OCI-LY3 (cell line): ENCODE results near the gene ATP8B1.
A peak's percentile ranks its signal among the peaks of the same experiment; 100 is the strongest.

Source experiments
- H2AFZ ChIP-seq: fragments of 200-600, 300-600 bp; shearing (Covaris generic); 2 replicates; pipeline ENCODE4 v1.6.0; 2014; ENCODE audit warnings: antibody characterized with exemption, low read depth, low read length
- H3K27ac ChIP-seq: fragments of 200-600, 300-600 bp; sonication (generic); 2 replicates; pipeline ENCODE4 v1.5.1; 2014; ENCODE audit warnings: mild to moderate bottlenecking, low read length, moderate library complexity, mixed read lengths
- H3K27me3 ChIP-seq: fragments of 200-600, 300-600 bp; sonication (generic); 2 replicates; pipeline ENCODE4 v1.6.1; 2014; ENCODE audit warnings: low read depth, low read length, mixed read lengths
- H3K36me3 ChIP-seq: fragments of 200-600, 300-600 bp; sonication (generic); replicated peaks from 2 replicates; pipeline ENCODE3; 2014; ENCODE audit warnings: low read depth, low read length, mixed read lengths
- H3K4me1 ChIP-seq: fragments of 300-600, 200-600 bp; sonication (generic); 2 replicates; pipeline ENCODE4 v1.6.1; 2014; ENCODE audit warnings: low read length, mixed read lengths
- H3K4me2 ChIP-seq: fragments of 200-600, 300-600 bp; sonication (generic); 2 replicates; pipeline ENCODE4 v1.6.1; 2014; ENCODE audit warnings: low read length, mixed read lengths
- H3K4me3 ChIP-seq: fragments of 300-600, 200-600 bp; sonication (generic); 2 replicates; pipeline ENCODE4 v1.5.1; 2014; ENCODE audit warnings: antibody characterized with exemption, mild to moderate bottlenecking, low read length, moderate library complexity
- H3K79me2 ChIP-seq: fragments of 300-600, 200-600 bp; shearing (Covaris generic); 2 replicates; pipeline ENCODE4 v1.6.1; 2014; ENCODE audit warnings: mild to moderate bottlenecking, low read length, mixed read lengths
- H3K9ac ChIP-seq: fragments of 300-600, 200-600 bp; shearing (Covaris generic); 2 replicates; pipeline ENCODE4 v1.6.0; 2014; ENCODE audit warnings: mild to moderate bottlenecking, low read length, moderate library complexity
- H3K9me3 ChIP-seq: fragments of 200-600, 300-600 bp; shearing (Covaris generic); 2 replicates; pipeline ENCODE4 v1.6.1; 2014; ENCODE audit warnings: low read length, mixed read lengths; ENCODE audit not compliant: insufficient read depth
- H4K20me1 ChIP-seq: fragments of 200-600, 300-600 bp; sonication (generic); 2 replicates; pipeline ENCODE4 v1.6.1; 2016; ENCODE audit warnings: low read length, mixed read lengths; ENCODE audit not compliant: insufficient read depth
- CTCF ChIP-seq: fragments of 200-600, 300-600 bp; sonication (generic); IDR thresholded peaks from 2 replicates; pipeline ENCODE4 v1.5.1; 2014; ENCODE audit warnings: antibody characterized with exemption, low read length, low read depth
- EZH2phosphoT487 ChIP-seq: fragments of 200-600 bp; shearing (Covaris generic); IDR thresholded peaks from 2 replicates; pipeline ENCODE4 v1.6.1; 2018; ENCODE audit warnings: antibody characterized with exemption, mixed run types, low read depth

The ATP8B1 gene

GRCh38 chr18:57630754-57631595 lies 172.1 kb downstream of the ATP8B1 start:
- Histone ChIP-seq H2AFZ (peak overlapping the region; percentile 95), H3K4me2 (peak overlapping the region; percentile 68), H4K20me1 (no peaks in the 10 kb centered on the region)

GRCh38 chr18:57630002-57630753 lies 172.9 kb downstream of the ATP8B1 start:
- peaks cover 5% of the 10 kb centered on the region for H3K36me3 ChIP-seq
- peaks cover 7% of the 10 kb centered on the region for H3K79me2 ChIP-seq
- peak overlapping the region; percentile 80 for H3K27ac ChIP-seq
- peak overlapping the region; percentile 68 for H3K4me2 ChIP-seq
- H3K9ac ChIP-seq = peak overlapping the region; percentile 98
- no peaks in the 10 kb centered on the region for H4K20me1 ChIP-seq
- H3K9me3 ChIP-seq = no peaks in the 10 kb centered on the region
- no peak for TF ChIP-seq EZH2phosphoT487
- peak; percentile 98 for TF ChIP-seq CTCF
- H2AFZ ChIP-seq = peak overlapping the region; percentile 95
- no peaks in the 10 kb centered on the region for H3K27me3 ChIP-seq
- H3K4me1 ChIP-seq = peaks cover 12% of the 10 kb centered on the region
- H3K4me3 ChIP-seq = peak overlapping the region; percentile 90

More at GRCh38 chr18:57630754-57631595, 172.1 kb downstream of the ATP8B1 start:
- Histone ChIP-seq H3K27me3 (no peaks in the 10 kb centered on the region), H3K79me2 (peaks cover 7% of the 10 kb centered on the region), H3K4me3 (peak overlapping the region; percentile 90), H3K9me3 (no peaks in the 10 kb centered on the region), H3K36me3 (peaks cover 5% of the 10 kb centered on the region), H3K9ac (peak overlapping the region; percentile 98), H3K27ac (peak overlapping the region; percentile 80), H3K4me1 (peaks cover 12% of the 10 kb centered on the region)
- TF ChIP-seq CTCF (no peak), EZH2phosphoT487 (no peak)

- Histone ChIP-seq H3K4me2 (peak overlapping the region; percentile 68), H3K27me3 (no peaks in the 10 kb centered on the region), H3K4me1 (peaks cover 12% of the 10 kb centered on the region), H3K79me2 (peaks cover 7% of the 10 kb centered on the region), H3K4me3 (peak overlapping the region; percentile 90), H4K20me1 (no peaks in the 10 kb centered on the region), H3K27ac (no peak overlapping the region), H3K9me3 (no peaks in the 10 kb centered on the region), H3K9ac (peak overlapping the region; percentile 98), H2AFZ (peak overlapping the region; percentile 69), H3K36me3 (peaks cover 5% of the 10 kb centered on the region)
- TF ChIP-seq EZH2phosphoT487 (no peak), CTCF (no peak)
These were observed 173.7 kb downstream of the ATP8B1 start for GRCh38 chr18:57629422-57629821.

- Histone ChIP-seq H3K9me3 (no peaks in the 10 kb centered on the region), H3K4me2 (no peak overlapping the region), H3K27ac (no peak overlapping the region), H2AFZ (no peak overlapping the region), H4K20me1 (no peaks in the 10 kb centered on the region), H3K27me3 (no peaks in the 10 kb centered on the region), H3K79me2 (peaks cover 7% of the 10 kb centered on the region), H3K36me3 (peaks cover 5% of the 10 kb centered on the region), H3K4me1 (peaks cover 16% of the 10 kb centered on the region), H3K9ac (no peak overlapping the region), H3K4me3 (no peak overlapping the region)
- TF ChIP-seq EZH2phosphoT487 (no peak), CTCF (no peak)
These were observed 175.6 kb downstream of the ATP8B1 start for GRCh38 chr18:57627488-57627887.
